ENCODE measurements around the gene MTSS2.
A peak's percentile ranks its signal among the peaks of the same experiment; 100 is the strongest.

Gene MTSS2

GRCh38 chr16:70700101-70701020 lies 14.5 kb upstream of the MTSS2 start:
- DNase-seq = no peak

GRCh38 chr16:70699696-70700095 lies 13.8 kb upstream of the MTSS2 start:
- DNase-seq = no peak

- no peak for DNase-seq
Observed at GRCh38 chr16:70698901-70699300, 13.0 kb upstream of the MTSS2 start.

GRCh38 chr16:70697594-70698170 lies 11.8 kb upstream of the MTSS2 start:
- DNase-seq = peak; percentile 81

- DNase-seq = peak; percentile 64
Observed at GRCh38 chr16:70696952-70697593, 11.2 kb upstream of the MTSS2 start.

GRCh38 chr16:70696355-70696754 lies 10.5 kb upstream of the MTSS2 start:
- DNase-seq = no peak

- peak; percentile 67 for DNase-seq
Observed at GRCh38 chr16:70695331-70696070, 9.6 kb upstream of the MTSS2 start.

GRCh38 chr16:70694868-70695218 lies 9.0 kb upstream of the MTSS2 start:
- DNase-seq = no peak

GRCh38 chr16:70694088-70694867 lies 8.4 kb upstream of the MTSS2 start:
- DNase-seq = peak; percentile 95

- peak; percentile 70 for DNase-seq
Observed at GRCh38 chr16:70692873-70693671, 7.2 kb upstream of the MTSS2 start.

- DNase-seq = no peak
Observed at GRCh38 chr16:70692130-70692872, 6.4 kb upstream of the MTSS2 start.

GRCh38 chr16:70691223-70692129 lies 5.6 kb upstream of the MTSS2 start:
- DNase-seq = peak; percentile 99

GRCh38 chr16:70689970-70690891 lies 4.4 kb upstream of the MTSS2 start:
- DNase-seq = peak; percentile 27

- DNase-seq = no peak
Observed at GRCh38 chr16:70689035-70689969, 3.4 kb upstream of the MTSS2 start.

- peak; percentile 29 for DNase-seq
Observed at GRCh38 chr16:70688246-70688742, 2.4 kb upstream of the MTSS2 start.

GRCh38 chr16:70687671-70688245 lies 1.9 kb upstream of the MTSS2 start:
- no peak for DNase-seq

Measured in fibroblast of skin of back (primary cell).